PC-3 (cell line): ENCODE data around the gene RBFOX2. TPM values are rescaled to one million over a fixed set of nuclear protein-coding genes. Genes with fewer than 3 reads are reported as not detected.

ENCODE experiments used
- ATAC-seq: fragments of 200-7000 bp; cut with Tn5 transposase; 2 replicates; pipeline ENCODE4 v1.9.1; 2020; ENCODE audit warnings: mild to moderate bottlenecking, moderate library complexity
- BruUV-seq: library from RNA; stranded (reverse); fragments of 400-500 nt; replicated peaks from 2 replicates; lab custom pipeline; 2021; lab: Mats Ljungman, UMichigan
- CTCF ChIA-PET: fragments of 300-600 bp; sonication (Branson Sonifier 250); formaldehyde crosslinking; loops from one replicate; lab custom pipeline; 2022; ENCODE audit warnings: antibody characterized with exemption; lab: Charles Lee
- POLR2A ChIA-PET: fragments of 300-600 bp; sonication (Branson Sonifier 250); formaldehyde crosslinking; loops from one replicate; lab custom pipeline; 2022; ENCODE audit warnings: antibody characterized with exemption; ENCODE audit not compliant: unreplicated experiment; lab: Charles Lee
- DNase-seq: peaks from one replicate; pipeline ENCODE4 v3.0.0-alpha.2; 2015
- H2AFZ ChIP-seq: fragments of 300-600 bp; sonication (generic); 2 replicates; pipeline ENCODE4 v1.6.0; 2016; ENCODE audit warnings: antibody characterized with exemption, low read length
- H3F3A ChIP-seq: fragments of 300-600 bp; sonication (generic); one replicate; pipeline ENCODE4 v1.6.0; 2017; ENCODE audit warnings: antibody characterized with exemption, low read length, control low read depth, mild to moderate bottlenecking; ENCODE audit not compliant: unreplicated experiment
- H3K27ac ChIP-seq: fragments of 300-600 bp; sonication (generic); 2 replicates; pipeline ENCODE4 v1.5.1; 2016; ENCODE audit warnings: mild to moderate bottlenecking, low read length
- H3K27me3 ChIP-seq: fragments of 300-600 bp; sonication (generic); 2 replicates; pipeline ENCODE4 v1.6.1; 2016; ENCODE audit warnings: low read length, mixed read lengths
- H3K36me3 ChIP-seq: fragments of 300-600 bp; sonication (generic); 2 replicates; pipeline ENCODE4 v1.6.1; 2016; ENCODE audit warnings: low read depth, mixed run types, low read length, mixed read lengths
- H3K4me1 ChIP-seq: fragments of 300-600 bp; sonication (generic); 2 replicates; pipeline ENCODE4 v1.5.1; 2016; ENCODE audit warnings: low read length; ENCODE audit not compliant: insufficient read depth
- H3K4me2 ChIP-seq: fragments of 300-600 bp; sonication (generic); 2 replicates; pipeline ENCODE4 v1.6.0; 2016; ENCODE audit warnings: low read length
- H3K4me3 ChIP-seq: fragments of 300-600 bp; sonication (generic); 2 replicates; pipeline ENCODE4 v1.5.1; 2016; ENCODE audit warnings: mild to moderate bottlenecking, low read length, mixed read lengths
- H3K79me2 ChIP-seq: fragments of 300-600 bp; sonication (generic); 2 replicates; pipeline ENCODE4 v1.6.1; 2017; ENCODE audit warnings: low read length, mixed read lengths
- H3K9ac ChIP-seq: fragments of 300-600 bp; sonication (generic); 2 replicates; pipeline ENCODE4 v1.6.0; 2016; ENCODE audit warnings: mild to moderate bottlenecking, low read length
- H3K9me2 ChIP-seq: fragments of 300-600 bp; sonication (generic); replicated peaks from 2 replicates; pipeline ENCODE4 v1.6.1; 2016; ENCODE audit warnings: mixed run types, low read length, mixed read lengths
- H3K9me3 ChIP-seq: fragments of 300-600 bp; sonication (generic); 2 replicates; pipeline ENCODE4 v1.6.1; 2016; ENCODE audit warnings: low read length, mixed read lengths
- H4K20me1 ChIP-seq: fragments of 300-600 bp; sonication (generic); 2 replicates; pipeline ENCODE4 v1.6.1; 2016; ENCODE audit warnings: low read length, mixed read lengths
- EZH2 ChIP-seq: fragments of 300-600 bp; sonication (generic); IDR thresholded peaks from one replicate; pipeline ENCODE4 v1.6.1; 2017; ENCODE audit warnings: antibody characterized with exemption, mild to moderate bottlenecking, low read length; ENCODE audit not compliant: unreplicated experiment
- EZH2phosphoT487 ChIP-seq: fragments of 300-600 bp; sonication (generic); IDR thresholded peaks from 2 replicates; pipeline ENCODE4 v1.6.1; 2018; ENCODE audit warnings: mild to moderate bottlenecking, antibody characterized with exemption, low read length, borderline replicate concordance
- intact Hi-C: fragments of 100-400 bp; cut with micrococcal nuclease; formaldehyde crosslinking; loops from 2 replicates; pipeline ENCODE4 v1.9.0; 2023
- total RNA-seq: library from RNA; depleted of rRNA; stranded (reverse); fragments of >200 nt; gene quantifications from 2 replicates; pipeline ENCODE4 v1.2.3, GENCODE V29; 2014
- TF ChIP-seq, protein P1 (sequence below): fragments of 300-600 bp; sonication (generic); conservative IDR thresholded peaks from 2 replicates; pipeline ENCODE4 v1.5.1; 2017; ENCODE audit warnings: antibody characterized with exemption, low read depth, mild to moderate bottlenecking, low read length

RBFOX2 gene
- total RNA-seq, 1 experiment from 2014 or later = 75.1 TPM

DNA sequence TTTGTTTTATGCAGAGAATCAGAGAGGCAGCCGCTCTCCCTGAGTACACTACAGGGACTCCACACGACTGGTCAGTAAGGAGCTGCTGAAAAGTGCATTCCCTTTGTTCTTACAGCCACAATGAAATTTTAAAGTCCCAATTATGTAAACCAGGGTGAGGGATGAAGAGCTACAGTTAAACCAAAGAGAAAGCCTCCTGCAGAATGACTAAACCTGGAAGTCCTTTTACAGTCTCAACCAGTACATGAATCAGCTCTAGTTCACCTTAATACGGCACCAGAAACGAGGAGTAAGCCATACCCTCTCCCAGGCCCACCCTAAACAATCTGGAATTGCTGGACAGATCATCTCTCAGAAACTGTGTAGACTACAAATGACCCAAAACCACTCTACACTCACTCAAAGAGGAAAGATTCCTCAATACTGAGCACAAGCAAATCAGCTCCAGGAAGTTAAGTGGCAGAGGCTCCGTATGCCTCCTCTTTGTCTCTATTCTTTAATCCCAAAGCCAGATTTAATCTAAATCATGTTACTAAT is 113.1 kb downstream of the RBFOX2 start:
- no peaks in the 10 kb centered on the region for H3K9me3 ChIP-seq
- intact Hi-C loops = loop anchor here (2.0 kb wide), 1 partner anchor 75 kb away; no protein-coding TSS in a partner anchor
- peak overlapping the region; percentile 81 for H3K4me2 ChIP-seq
- peaks cover 91% of the 10 kb centered on the region for H3K79me2 ChIP-seq
- ChIA-PET CTCF (no interaction called here), POLR2A (interaction anchor here (0.5 to 0.6 kb wide), 4 partner anchors 79 to 320 kb away, joined by 3 to 23 read pairs (median 3); no protein-coding TSS in a partner anchor)
- peak; percentile 78 for ATAC-seq
- no TSS peak for BruUV-seq
- no peaks in the 10 kb centered on the region for H3K27me3 ChIP-seq
- peak; percentile 53 for DNase-seq
- peak overlapping the region; percentile 67 for H3K4me3 ChIP-seq
- H4K20me1 ChIP-seq = no peaks in the 10 kb centered on the region
- peak overlapping the region; percentile 64 for H3K27ac ChIP-seq
- no peaks in the 10 kb centered on the region for H3F3A ChIP-seq
- peak overlapping the region; percentile 64 for H2AFZ ChIP-seq
- no peaks in the 10 kb centered on the region for H3K9me2 ChIP-seq
- TF ChIP-seq, protein P1, sequence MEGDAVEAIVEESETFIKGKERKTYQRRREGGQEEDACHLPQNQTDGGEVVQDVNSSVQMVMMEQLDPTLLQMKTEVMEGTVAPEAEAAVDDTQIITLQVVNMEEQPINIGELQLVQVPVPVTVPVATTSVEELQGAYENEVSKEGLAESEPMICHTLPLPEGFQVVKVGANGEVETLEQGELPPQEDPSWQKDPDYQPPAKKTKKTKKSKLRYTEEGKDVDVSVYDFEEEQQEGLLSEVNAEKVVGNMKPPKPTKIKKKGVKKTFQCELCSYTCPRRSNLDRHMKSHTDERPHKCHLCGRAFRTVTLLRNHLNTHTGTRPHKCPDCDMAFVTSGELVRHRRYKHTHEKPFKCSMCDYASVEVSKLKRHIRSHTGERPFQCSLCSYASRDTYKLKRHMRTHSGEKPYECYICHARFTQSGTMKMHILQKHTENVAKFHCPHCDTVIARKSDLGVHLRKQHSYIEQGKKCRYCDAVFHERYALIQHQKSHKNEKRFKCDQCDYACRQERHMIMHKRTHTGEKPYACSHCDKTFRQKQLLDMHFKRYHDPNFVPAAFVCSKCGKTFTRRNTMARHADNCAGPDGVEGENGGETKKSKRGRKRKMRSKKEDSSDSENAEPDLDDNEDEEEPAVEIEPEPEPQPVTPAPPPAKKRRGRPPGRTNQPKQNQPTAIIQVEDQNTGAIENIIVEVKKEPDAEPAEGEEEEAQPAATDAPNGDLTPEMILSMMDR = no peak
- TF ChIP-seq EZH2 = no peak
- no peak for TF ChIP-seq EZH2phosphoT487
- H3K4me1 ChIP-seq = peaks cover 31% of the 10 kb centered on the region
- no peaks in the 10 kb centered on the region for H3K36me3 ChIP-seq
- peak overlapping the region; percentile 34 for H3K9ac ChIP-seq

DNA sequence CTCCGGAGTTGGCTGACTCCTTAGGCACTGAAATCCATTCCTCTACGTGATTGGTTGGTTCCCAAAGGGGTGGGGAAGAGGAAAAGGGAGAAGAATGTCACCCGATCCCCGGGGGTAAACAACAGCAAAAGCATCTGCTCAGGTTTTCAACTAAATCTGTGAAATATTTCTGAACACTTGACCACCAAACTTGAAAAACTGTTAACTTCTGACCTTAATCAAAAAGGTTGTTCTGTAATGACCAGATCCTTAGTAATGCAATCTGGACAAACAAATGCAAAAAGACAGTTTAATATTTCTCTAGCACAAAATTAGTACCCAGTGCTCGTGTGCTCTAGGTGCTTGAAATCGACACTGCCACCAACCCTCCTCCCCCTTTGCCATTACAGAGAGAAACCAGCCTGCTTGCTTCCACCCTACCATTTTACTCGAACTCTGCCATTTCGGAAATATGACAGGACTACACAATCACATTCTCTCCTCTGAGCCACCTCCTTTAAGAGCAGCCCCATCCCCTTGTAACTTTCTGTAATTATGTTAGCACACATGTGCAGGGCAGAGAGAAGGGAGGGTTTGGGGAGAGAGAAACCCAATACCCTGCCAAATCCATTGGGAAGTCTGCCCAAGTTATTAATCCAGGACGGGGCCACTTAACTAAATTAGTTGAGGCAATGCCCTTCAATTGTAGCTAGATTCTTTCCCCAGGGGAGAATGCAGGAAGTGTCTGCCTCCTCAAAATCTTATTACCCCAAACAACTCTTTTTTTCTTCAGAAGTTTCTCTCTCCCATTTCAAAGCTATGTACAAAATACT is 113.8 kb downstream of the RBFOX2 start:
- peak; percentile 89 for DNase-seq
- Histone ChIP-seq H2AFZ (peak overlapping the region; percentile 64), H3K27ac (peak overlapping the region; percentile 64), H3K4me2 (peak overlapping the region; percentile 81), H3K9ac (peak overlapping the region; percentile 34), H3K27me3 (no peaks in the 10 kb centered on the region), H3K36me3 (no peaks in the 10 kb centered on the region), H3K4me3 (peak overlapping the region; percentile 67), H3F3A (no peaks in the 10 kb centered on the region), H3K79me2 (peaks cover 91% of the 10 kb centered on the region), H3K9me2 (no peaks in the 10 kb centered on the region), H3K4me1 (peaks cover 31% of the 10 kb centered on the region), H3K9me3 (no peaks in the 10 kb centered on the region), H4K20me1 (no peaks in the 10 kb centered on the region)
- ChIA-PET CTCF (no interaction called here), POLR2A (interaction anchor here (0.5 to 0.7 kb wide), 4 partner anchors 78 to 250 kb away, joined by 3 to 23 read pairs (median 4); no protein-coding TSS in a partner anchor)
- ATAC-seq = peak; percentile 87
- intact Hi-C loops = loop anchor here (2.0 kb wide), 1 partner anchor 74 kb away; no protein-coding TSS in a partner anchor
- TF ChIP-seq EZH2 (no peak), EZH2phosphoT487 (no peak)
- TF ChIP-seq, protein P1 = no peak
- BruUV-seq = no TSS peak
